Loucy (cell line): ENCODE results near the gene SSBP3.

ENCODE experiments used
- H2AFZ ChIP-seq: fragments of 200-600 bp; sonication (generic); 2 replicates; pipeline ENCODE4 v1.6.0; 2016; ENCODE audit warnings: antibody characterized with exemption, mild to moderate bottlenecking, low read length, moderate library complexity
- H3F3A ChIP-seq: fragments of 200-600 bp; 2 replicates; pipeline ENCODE4 v1.6.0; 2016; ENCODE audit warnings: antibody characterized with exemption, low read depth, mild to moderate bottlenecking
- H3K27me3 ChIP-seq: fragments of 200-600 bp; sonication (generic); 2 replicates; pipeline ENCODE4 v1.6.1; 2014; ENCODE audit warnings: low read length, mild to moderate bottlenecking; ENCODE audit not compliant: insufficient read depth, poor library complexity, severe bottlenecking
- H3K36me3 ChIP-seq: fragments of 200-600 bp; sonication (generic); 2 replicates; pipeline ENCODE4 v1.6.1; 2016; ENCODE audit warnings: low read length; ENCODE audit not compliant: insufficient read depth
- H3K4me1 ChIP-seq: fragments of 200-600 bp; sonication (generic); 2 replicates; pipeline ENCODE4 v1.5.1; 2014; ENCODE audit warnings: low read length, mild to moderate bottlenecking; ENCODE audit not compliant: insufficient read depth, poor library complexity, severe bottlenecking
- H3K4me2 ChIP-seq: fragments of 200-600 bp; sonication (generic); 2 replicates; pipeline ENCODE4 v1.6.0; 2014; ENCODE audit warnings: antibody characterized with exemption, low read length, low read depth, mild to moderate bottlenecking; ENCODE audit not compliant: poor library complexity, severe bottlenecking
- H3K4me3 ChIP-seq: fragments of 200-600 bp; sonication (generic); 2 replicates; pipeline ENCODE4 v1.5.1; 2014; ENCODE audit warnings: low read length, mild to moderate bottlenecking, mixed read lengths; ENCODE audit not compliant: poor library complexity, severe bottlenecking
- H3K79me2 ChIP-seq: fragments of 200-600 bp; sonication (generic); 2 replicates; pipeline ENCODE4 v1.6.1; 2014; ENCODE audit warnings: low read length; ENCODE audit not compliant: insufficient read depth
- H3K9ac ChIP-seq: fragments of 200-600 bp; sonication (generic); 2 replicates; pipeline ENCODE4 v1.6.0; 2014; ENCODE audit warnings: mild to moderate bottlenecking, low read depth, low read length, moderate library complexity; ENCODE audit not compliant: poor library complexity, severe bottlenecking
- H3K9me2 ChIP-seq: fragments of 200-600 bp; sonication (generic); replicated peaks from 2 replicates; pipeline ENCODE4 v1.6.1; 2016; ENCODE audit warnings: low read depth, low read length, mixed read lengths
- H3K9me3 ChIP-seq: fragments of 200-600 bp; sonication (generic); 2 replicates; pipeline ENCODE4 v1.6.1; 2014; ENCODE audit warnings: mild to moderate bottlenecking, antibody characterized with exemption, low read length, low read depth; ENCODE audit not compliant: insufficient read depth
- H4K20me1 ChIP-seq: fragments of 200-600 bp; sonication (generic); 2 replicates; pipeline ENCODE4 v1.6.0; 2014; ENCODE audit warnings: antibody characterized with exemption, low read length, mild to moderate bottlenecking; ENCODE audit not compliant: insufficient read depth, poor library complexity, severe bottlenecking
- EZH2phosphoT487 ChIP-seq: fragments of 200-600 bp; IDR thresholded peaks from 2 replicates; pipeline ENCODE4 v1.6.1; 2018; ENCODE audit warnings: antibody characterized with exemption, mild to moderate bottlenecking, moderate library complexity, borderline replicate concordance
- TF ChIP-seq, protein P1 (sequence below): fragments of 200-600 bp; sonication (generic); conservative IDR thresholded peaks from 2 replicates; pipeline ENCODE4 v1.5.1; 2014; ENCODE audit warnings: mild to moderate bottlenecking, antibody characterized with exemption, low read length

Gene SSBP3

DNA sequence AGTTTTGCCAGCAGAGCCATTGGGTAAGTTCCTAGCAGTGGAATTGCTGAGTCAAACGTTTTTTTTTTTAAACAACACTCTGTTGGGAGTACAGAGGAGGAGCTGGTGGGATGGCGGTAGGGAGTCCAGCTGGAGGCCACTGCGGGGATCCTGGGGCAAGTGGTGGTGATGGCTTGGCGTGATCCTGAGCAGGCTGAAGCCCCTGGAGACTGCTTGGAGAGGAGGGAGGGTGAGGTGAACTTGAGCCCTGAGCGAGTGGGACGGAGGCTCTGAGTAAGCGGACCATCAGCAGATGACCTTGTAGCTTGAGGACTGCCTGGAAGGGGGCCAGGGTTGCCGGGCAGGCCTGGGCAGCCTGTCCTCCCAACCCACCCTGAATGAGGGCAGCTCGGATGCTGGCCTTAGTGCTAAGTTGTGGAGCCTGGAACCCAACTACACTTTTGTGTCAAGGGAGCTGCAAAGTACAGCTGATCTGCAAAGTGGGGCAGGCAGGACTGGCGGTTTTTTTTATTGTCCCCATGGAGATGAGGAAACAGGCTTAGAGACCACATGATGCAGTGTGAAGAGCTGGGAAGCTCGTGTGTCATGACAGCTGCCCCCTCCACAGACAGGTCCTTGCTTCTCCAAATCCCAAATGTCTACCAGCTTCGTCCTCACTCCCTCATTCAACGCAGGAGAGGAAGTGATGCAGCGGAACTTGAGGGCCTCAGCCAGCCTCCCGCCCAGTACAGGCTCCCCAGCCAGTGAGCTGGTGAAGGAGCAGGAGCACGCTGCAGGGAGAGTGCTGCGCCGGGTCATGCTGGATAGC lies 186.0 kb downstream of the SSBP3 start:
- Histone ChIP-seq H3K4me3 (no peak overlapping the region), H3K36me3 (peaks cover 65% of the 10 kb centered on the region; the same call in 1 of the 2 replicates), H3K9me3 (no peaks in the 10 kb centered on the region), H3F3A (no peaks in the 10 kb centered on the region), H2AFZ (no peak overlapping the region), H3K4me2 (no peak overlapping the region), H3K9ac (no peak overlapping the region), H3K4me1 (no peaks in the 10 kb centered on the region), H3K9me2 (no peaks in the 10 kb centered on the region), H3K27me3 (no peaks in the 10 kb centered on the region), H3K79me2 (no peaks in the 10 kb centered on the region), H4K20me1 (no peaks in the 10 kb centered on the region)
- TF ChIP-seq EZH2phosphoT487: no peak
- TF ChIP-seq, protein P1, sequence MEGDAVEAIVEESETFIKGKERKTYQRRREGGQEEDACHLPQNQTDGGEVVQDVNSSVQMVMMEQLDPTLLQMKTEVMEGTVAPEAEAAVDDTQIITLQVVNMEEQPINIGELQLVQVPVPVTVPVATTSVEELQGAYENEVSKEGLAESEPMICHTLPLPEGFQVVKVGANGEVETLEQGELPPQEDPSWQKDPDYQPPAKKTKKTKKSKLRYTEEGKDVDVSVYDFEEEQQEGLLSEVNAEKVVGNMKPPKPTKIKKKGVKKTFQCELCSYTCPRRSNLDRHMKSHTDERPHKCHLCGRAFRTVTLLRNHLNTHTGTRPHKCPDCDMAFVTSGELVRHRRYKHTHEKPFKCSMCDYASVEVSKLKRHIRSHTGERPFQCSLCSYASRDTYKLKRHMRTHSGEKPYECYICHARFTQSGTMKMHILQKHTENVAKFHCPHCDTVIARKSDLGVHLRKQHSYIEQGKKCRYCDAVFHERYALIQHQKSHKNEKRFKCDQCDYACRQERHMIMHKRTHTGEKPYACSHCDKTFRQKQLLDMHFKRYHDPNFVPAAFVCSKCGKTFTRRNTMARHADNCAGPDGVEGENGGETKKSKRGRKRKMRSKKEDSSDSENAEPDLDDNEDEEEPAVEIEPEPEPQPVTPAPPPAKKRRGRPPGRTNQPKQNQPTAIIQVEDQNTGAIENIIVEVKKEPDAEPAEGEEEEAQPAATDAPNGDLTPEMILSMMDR: no peak

- no peaks in the 10 kb centered on the region for H3K4me1 ChIP-seq
- H3K4me3 ChIP-seq: no peak overlapping the region
- H3K9me2 ChIP-seq: no peaks in the 10 kb centered on the region
- H3K4me2 ChIP-seq: no peak overlapping the region
- H3K36me3 ChIP-seq: peaks cover 68% of the 10 kb centered on the region; the same call in 1 of the 2 replicates
- no peak for TF ChIP-seq EZH2phosphoT487
- TF ChIP-seq, protein P1: no peak
- H3K79me2 ChIP-seq: no peaks in the 10 kb centered on the region
- H3F3A ChIP-seq: no peaks in the 10 kb centered on the region
- no peaks in the 10 kb centered on the region for H3K9me3 ChIP-seq
- H4K20me1 ChIP-seq: no peaks in the 10 kb centered on the region
- no peak overlapping the region for H3K9ac ChIP-seq
- H2AFZ ChIP-seq: no peak overlapping the region
- no peaks in the 10 kb centered on the region for H3K27me3 ChIP-seq
Observed at GRCh38 chr1:54219688-54220003, 186.5 kb downstream of the SSBP3 start.

DNA sequence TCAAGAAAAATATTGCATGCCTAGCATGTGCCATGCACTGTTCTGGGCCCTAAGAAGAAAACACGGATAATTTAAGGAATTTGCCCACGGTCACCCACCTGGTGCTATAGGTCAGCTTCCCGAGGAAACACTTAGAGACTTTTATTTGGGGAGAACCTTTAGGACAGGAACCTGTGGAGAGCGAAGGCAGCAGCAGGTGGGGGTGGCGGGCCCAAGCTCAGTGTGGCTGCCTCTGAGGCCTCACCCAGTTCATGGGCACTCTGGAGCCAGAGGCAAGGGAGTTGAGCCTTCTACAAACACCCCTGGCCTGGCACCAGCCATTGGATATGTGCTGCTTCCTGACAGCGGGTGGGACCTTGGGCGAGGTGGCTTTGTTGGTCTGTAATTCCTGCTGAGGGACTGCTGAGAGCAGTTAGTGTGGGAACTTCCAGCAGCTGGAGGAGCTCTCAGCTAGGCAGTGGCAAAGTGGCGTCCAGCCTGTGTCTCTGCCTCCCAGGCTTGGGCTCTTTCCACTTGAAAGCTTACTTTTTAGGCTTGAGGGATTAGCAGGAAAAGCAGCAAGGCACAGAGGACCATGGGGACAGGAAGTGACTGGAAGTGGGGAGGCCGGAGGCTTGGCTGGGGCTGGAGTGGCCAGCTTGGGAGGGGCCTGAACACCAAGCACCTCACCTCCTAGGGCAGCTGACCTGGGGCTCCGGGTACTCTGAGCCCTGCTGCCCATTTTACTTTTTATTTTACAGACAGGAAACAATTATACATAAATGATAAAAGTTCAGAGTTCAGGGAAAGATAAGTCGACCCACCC lies 187.1 kb downstream of the SSBP3 start:
- no peak overlapping the region for H3K4me2 ChIP-seq
- H3K4me3 ChIP-seq: no peak overlapping the region
- peaks cover 74% of the 10 kb centered on the region; the same call in 1 of the 2 replicates for H3K36me3 ChIP-seq
- no peaks in the 10 kb centered on the region for H3K9me3 ChIP-seq
- H3K4me1 ChIP-seq: no peaks in the 10 kb centered on the region
- H3F3A ChIP-seq: no peaks in the 10 kb centered on the region
- no peaks in the 10 kb centered on the region for H3K79me2 ChIP-seq
- TF ChIP-seq EZH2phosphoT487: no peak
- TF ChIP-seq, protein P1: no peak
- no peak overlapping the region for H3K9ac ChIP-seq
- no peaks in the 10 kb centered on the region for H3K9me2 ChIP-seq
- H2AFZ ChIP-seq: no peak overlapping the region
- no peaks in the 10 kb centered on the region for H4K20me1 ChIP-seq
- H3K27me3 ChIP-seq: no peaks in the 10 kb centered on the region
